Kidney glomerular epithelial cell (primary cell): ENCODE data around the gene PEAK1.
A peak's percentile ranks its signal among the peaks of the same experiment; 100 is the strongest.

Source experiments
- DNase-seq: peaks from one replicate; lab custom pipeline; 2025; lab: John Stamatoyannopoulos, UW

The PEAK1 gene

GRCh38 chr15:77419836-77420609 lies at the start of gene PEAK1:
Gene PEAK1, minus strand, starts transcription at chr15:77420104. Its CDS starts 238,178 bp downstream, at chr15:77181926.
- peak; percentile 96 for DNase-seq

DNA sequence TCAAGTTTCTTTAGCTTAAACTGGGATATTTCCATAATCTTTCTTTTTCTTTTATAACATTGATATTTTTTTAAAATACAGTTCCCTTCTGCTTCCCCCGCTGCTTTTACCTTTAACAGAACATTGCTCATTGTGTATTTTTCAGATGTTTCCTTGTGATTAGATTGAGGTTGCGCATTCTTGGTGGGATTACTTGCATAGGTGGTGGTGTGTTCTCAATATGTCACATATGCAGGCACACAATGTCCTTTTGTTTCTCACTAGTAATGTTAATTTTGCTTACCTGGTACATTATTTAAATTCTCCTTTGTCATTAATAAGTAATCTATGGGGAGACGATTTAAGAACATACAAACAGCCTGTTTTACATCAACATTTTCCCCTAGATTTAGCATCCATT lies 49.0 kb upstream of the PEAK1 start:
- DNase-seq: no peak

GRCh38 chr15:77466521-77466920 lies 46.6 kb upstream of the PEAK1 start:
- DNase-seq: no peak

GRCh38 chr15:77464129-77464865 lies 44.4 kb upstream of the PEAK1 start:
- peak; percentile 82 for DNase-seq

DNA sequence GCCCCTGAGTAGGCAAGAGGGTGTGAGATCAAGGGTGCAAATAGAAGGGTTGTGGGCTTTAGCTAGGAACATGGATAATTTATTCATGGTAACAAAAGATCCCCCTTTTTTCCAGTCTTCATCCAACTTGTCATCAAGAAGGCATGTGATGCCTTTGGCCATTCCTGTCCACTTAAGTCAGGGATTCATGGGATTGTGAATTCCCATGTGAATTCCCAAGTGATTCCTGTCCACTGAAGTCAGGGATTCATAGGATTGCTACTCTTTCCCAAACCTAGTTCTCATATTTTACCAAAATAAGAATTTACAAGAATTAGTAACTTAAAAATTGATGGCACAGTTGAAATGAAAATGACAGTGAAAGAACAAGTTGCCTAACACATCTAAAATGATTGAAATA lies 41.6 kb upstream of the PEAK1 start:
- no peak for DNase-seq

- no peak for DNase-seq
Observed at GRCh38 chr15:77459031-77459430, 39.1 kb upstream of the PEAK1 start.

- peak; percentile 30 for DNase-seq
Observed at GRCh38 chr15:77457905-77458265, 38.0 kb upstream of the PEAK1 start.

- peak; percentile 71 for DNase-seq
Observed at GRCh38 chr15:77457191-77457904, 37.4 kb upstream of the PEAK1 start.

DNA sequence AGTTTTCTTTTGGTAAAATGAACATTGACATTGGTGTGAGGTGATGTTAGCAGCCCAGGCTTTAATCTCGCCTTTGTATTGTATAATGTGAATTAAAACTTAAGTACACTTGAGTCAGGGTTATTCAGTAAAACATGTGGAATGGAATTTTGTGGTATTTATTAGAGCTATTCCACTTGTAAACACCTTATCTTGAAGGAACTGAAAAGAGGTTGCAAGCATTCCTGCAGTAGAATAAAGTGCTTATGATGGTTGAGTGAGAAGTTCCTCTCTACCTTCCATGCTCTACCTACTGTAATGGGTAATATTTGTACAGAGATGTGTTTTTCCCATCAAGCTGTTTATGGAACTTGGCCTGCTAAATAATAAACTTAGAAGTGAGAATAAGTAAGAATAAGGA lies 36.8 kb upstream of the PEAK1 start:
- no peak for DNase-seq

- DNase-seq: peak; percentile 45
Observed at GRCh38 chr15:77455696-77456321, 35.9 kb upstream of the PEAK1 start.

DNA sequence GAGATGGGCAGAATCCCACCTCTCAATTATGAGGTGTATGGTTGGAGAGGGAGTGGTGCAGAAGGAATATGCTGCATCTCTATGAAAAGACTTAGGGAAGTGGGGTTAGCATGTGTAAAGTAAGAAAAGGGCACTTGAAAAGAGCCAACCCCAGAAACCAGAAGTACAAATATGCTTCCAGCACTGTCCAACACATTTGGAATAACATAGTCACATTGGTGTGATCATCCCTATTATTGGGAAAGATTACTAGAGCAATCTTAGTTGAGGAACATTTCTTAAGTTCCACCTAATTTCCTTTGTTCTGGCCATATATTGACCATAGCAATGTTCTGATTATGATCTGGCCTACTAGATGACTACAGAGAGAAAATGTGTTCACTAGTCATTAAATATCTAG lies 35.0 kb upstream of the PEAK1 start:
- no peak for DNase-seq

GRCh38 chr15:77454265-77454664 lies 34.4 kb upstream of the PEAK1 start:
- no peak for DNase-seq

DNA sequence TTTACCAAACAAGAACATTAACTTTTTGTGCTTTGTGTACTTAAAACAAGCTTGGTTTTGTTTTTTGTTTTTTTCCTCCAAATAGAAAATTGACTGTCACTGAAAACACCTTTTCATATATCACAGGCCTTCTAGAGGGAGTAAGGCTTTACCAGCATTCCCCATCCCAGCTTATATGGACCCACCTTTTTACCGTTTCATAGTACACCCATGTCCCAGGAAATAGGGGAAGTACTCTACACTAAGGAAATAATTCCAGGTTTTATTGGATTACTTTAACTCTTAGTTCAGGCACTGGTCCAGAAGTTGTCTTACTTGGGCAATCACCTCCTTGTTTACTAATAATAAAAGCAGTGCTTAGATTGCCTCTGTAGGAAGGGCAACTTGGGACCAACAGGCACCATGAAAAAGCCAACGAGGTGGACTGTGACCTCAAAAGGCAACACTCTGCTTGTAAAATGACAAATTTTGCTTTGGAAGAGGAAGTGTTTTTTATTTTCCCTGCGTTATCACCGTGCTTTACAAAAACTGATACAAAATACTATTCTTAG lies 27.0 kb upstream of the PEAK1 start:
- DNase-seq: no peak

GRCh38 chr15:77440378-77440999 lies 20.6 kb upstream of the PEAK1 start:
- peak; percentile 10 for DNase-seq

DNA sequence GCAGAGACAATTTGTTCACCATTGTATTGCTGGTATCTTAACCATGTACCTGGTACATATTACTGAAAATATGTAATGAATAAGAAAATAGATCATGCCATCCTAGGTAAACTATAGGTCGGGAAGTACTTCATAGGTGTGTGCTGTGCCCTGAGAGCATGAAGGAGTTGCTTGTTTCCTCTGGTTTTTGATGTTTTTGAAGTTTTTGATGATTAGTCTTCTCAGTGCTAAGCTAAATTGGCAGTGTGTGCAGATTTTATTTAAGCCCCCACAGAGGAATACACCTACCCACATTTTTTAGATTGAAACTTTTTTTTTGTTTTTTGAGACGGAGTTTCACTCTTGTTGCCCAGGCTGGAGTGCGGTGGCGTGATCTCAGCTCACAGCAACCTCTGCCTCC lies 17.4 kb upstream of the PEAK1 start:
- DNase-seq: no peak

- no peak for DNase-seq
Observed at GRCh38 chr15:77436822-77437221, 16.9 kb upstream of the PEAK1 start.

DNA sequence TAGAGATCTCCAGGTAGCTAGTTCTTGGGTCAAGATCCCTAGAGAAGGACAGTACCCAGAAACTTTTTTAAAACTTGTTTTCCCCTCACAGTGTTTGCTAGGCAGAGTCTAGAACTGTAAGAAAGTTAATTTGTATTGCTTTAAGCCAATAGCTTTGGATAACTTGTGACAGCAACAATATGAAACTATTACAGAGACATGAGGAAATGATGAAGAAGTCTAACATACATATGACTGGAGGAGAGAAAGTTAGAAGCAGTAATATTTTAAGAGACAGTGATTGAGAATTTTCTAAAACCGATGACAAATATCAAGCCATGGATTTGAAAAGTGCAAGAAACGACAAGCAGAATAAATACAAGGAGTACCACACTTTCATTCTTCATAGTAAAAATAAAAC lies 10.7 kb upstream of the PEAK1 start:
- no peak for DNase-seq

GRCh38 chr15:77430213-77430612 lies 10.3 kb upstream of the PEAK1 start:
- no peak for DNase-seq

DNA sequence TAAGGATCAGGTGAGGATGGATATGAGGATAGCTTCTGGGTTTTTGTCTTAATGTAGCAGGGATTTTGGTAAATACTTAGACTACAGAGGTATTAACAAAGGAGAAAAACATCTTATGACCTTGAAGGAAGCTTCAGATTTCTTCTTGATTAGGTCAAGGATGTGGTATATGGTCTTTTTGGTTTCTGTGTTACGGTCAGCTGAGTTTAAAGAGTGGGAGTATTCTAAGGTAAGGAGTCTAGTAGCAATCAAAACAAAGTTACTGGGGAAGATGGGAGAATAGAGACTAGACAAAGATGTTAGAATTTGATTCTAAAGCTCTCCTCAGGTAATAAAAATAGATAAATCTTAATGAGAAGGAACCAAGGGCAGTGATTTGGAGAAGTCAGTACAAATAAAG lies 7.0 kb upstream of the PEAK1 start:
- DNase-seq: peak; percentile 68

- DNase-seq: no peak
Observed at GRCh38 chr15:77426377-77426776, 6.5 kb upstream of the PEAK1 start.

DNA sequence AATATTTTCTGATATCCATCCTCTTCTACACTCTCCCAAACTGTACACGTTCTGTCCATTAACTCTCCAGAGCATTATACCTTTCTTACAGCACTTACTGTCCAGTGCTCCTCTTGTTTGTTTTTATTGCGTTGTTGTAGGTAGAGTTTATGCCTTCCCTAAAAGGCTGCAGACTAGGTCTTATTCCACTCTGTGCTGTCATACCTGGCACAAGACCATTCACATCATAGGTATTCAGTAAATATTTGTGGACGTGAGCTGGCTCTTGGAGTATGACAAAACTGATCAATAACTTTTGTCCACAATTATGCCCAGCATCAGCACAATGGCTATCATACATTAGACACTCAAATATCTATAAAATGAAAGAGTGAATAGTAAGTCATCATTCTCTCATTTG lies 5.2 kb upstream of the PEAK1 start:
- no peak for DNase-seq

- no peak for DNase-seq
Observed at GRCh38 chr15:77421370-77421700, 1.4 kb upstream of the PEAK1 start.
